ENCODE data around the gene PODXL.

Gene PODXL

GRCh38 chr7:131513245-131514061 is 43.0 kb downstream of the PODXL start:
- CTCF ChIA-PET: interaction anchor here (0.5 to 1.6 kb wide), 5 partner anchors 12 to 532 kb away, joined by 3 to 11 read pairs (median 4); no protein-coding TSS in a partner anchor

GRCh38 chr7:131511774-131512535 is 44.5 kb downstream of the PODXL start:
- no peak for TF ChIP-seq L3MBTL2 (conservative IDR thresholded peaks at IDR 0.05)
- no peak for TF ChIP-seq FOXM1 (IDR thresholded peaks at IDR 0.05; ENCODE audit: borderline replicate concordance)
- no peak for TF ChIP-seq ZNF384 (IDR thresholded peaks at IDR 0.05)
- TF ChIP-seq ARNT (IDR thresholded peaks at IDR 0.05): no peak
- TF ChIP-seq FOXA1 (IDR thresholded peaks at IDR 0.05): no peak
- no peak for TF ChIP-seq ELF4 (IDR thresholded peaks at IDR 0.05)
- TF ChIP-seq SP1 (IDR thresholded peaks at IDR 0.05): no peak
- TF ChIP-seq HDGF (IDR thresholded peaks at IDR 0.05; ENCODE audit: borderline replicate concordance): no peak
- TF ChIP-seq LEF1 (IDR thresholded peaks at IDR 0.05; ENCODE audit: borderline replicate concordance): no peak
- TF ChIP-seq FOXK2 (IDR thresholded peaks at IDR 0.05): no peak
- TF ChIP-seq CTBP1 (IDR thresholded peaks at IDR 0.05; ENCODE audit: borderline replicate concordance): no peak
- no peak for TF ChIP-seq NFRKB (IDR thresholded peaks at IDR 0.05)
- TF ChIP-seq BHLHE40 (IDR thresholded peaks at IDR 0.05; ENCODE audit: borderline replicate concordance): no peak
- TF ChIP-seq TARDBP (IDR thresholded peaks at IDR 0.05): no peak
- no peak for TF ChIP-seq SUZ12 (IDR thresholded peaks at IDR 0.05)
- no peak for TF ChIP-seq PKNOX1 (IDR thresholded peaks at IDR 0.05)
- ChIA-PET POLR2A (no interaction called here), CTCF (interaction anchor here (0.6 kb wide), 1 partner anchor 1925 kb away, joined by 3 read pairs; no protein-coding TSS in a partner anchor)
- no peak for DNase-seq (ENCODE audit: extremely low spot score)

More at GRCh38 chr7:131513245-131514061, 43.0 kb downstream of the PODXL start:
- peak; percentile 89 for DNase-seq (ENCODE audit: extremely low spot score)
- POLR2A ChIA-PET: no interaction called here
- TF ChIP-seq ARNT (IDR thresholded peaks at IDR 0.05): no peak
- no peak for TF ChIP-seq FOXM1 (IDR thresholded peaks at IDR 0.05; ENCODE audit: borderline replicate concordance)
- no peak for TF ChIP-seq SP1 (IDR thresholded peaks at IDR 0.05)
- no peak for TF ChIP-seq TARDBP (IDR thresholded peaks at IDR 0.05)
- no peak for TF ChIP-seq FOXK2 (IDR thresholded peaks at IDR 0.05)
- TF ChIP-seq CTBP1 (IDR thresholded peaks at IDR 0.05; ENCODE audit: borderline replicate concordance): no peak
- no peak for TF ChIP-seq ELF4 (IDR thresholded peaks at IDR 0.05)
- no peak for TF ChIP-seq LEF1 (IDR thresholded peaks at IDR 0.05; ENCODE audit: borderline replicate concordance)
- no peak for TF ChIP-seq HDGF (IDR thresholded peaks at IDR 0.05; ENCODE audit: borderline replicate concordance)
- TF ChIP-seq L3MBTL2 (conservative IDR thresholded peaks at IDR 0.05): no peak
- TF ChIP-seq NFRKB (IDR thresholded peaks at IDR 0.05): no peak
- no peak for TF ChIP-seq BHLHE40 (IDR thresholded peaks at IDR 0.05; ENCODE audit: borderline replicate concordance)
- TF ChIP-seq SUZ12 (IDR thresholded peaks at IDR 0.05): no peak
- no peak for TF ChIP-seq FOXA1 (IDR thresholded peaks at IDR 0.05)
- no peak for TF ChIP-seq PKNOX1 (IDR thresholded peaks at IDR 0.05)
- TF ChIP-seq ZNF384 (IDR thresholded peaks at IDR 0.05): no peak

GRCh38 chr7:131511071-131511470 is 45.4 kb downstream of the PODXL start:
- ChIA-PET POLR2A (no interaction called here), CTCF (no interaction called here)
- DNase-seq (ENCODE audit: extremely low spot score): no peak
- TF ChIP-seq NFRKB (IDR thresholded peaks at IDR 0.05) (no peak), FOXM1 (IDR thresholded peaks at IDR 0.05; ENCODE audit: borderline replicate concordance) (no peak)

- CTCF ChIA-PET: no interaction called here
- no peak for TF ChIP-seq SP1 (IDR thresholded peaks at IDR 0.05)
- no peak for TF ChIP-seq ZNF384 (IDR thresholded peaks at IDR 0.05)
- POLR2A ChIA-PET: no interaction called here
- DNase-seq (ENCODE audit: extremely low spot score): no peak
Measured at GRCh38 chr7:131509781-131510180, 46.6 kb downstream of the PODXL start.

- no peak for DNase-seq (ENCODE audit: extremely low spot score)
- ChIA-PET POLR2A (no interaction called here), CTCF (interaction anchor here (0.6 to 0.8 kb wide), 5 partner anchors 138 to 517 kb away, joined by 3 to 8 read pairs (median 3); no protein-coding TSS in a partner anchor)
- TF ChIP-seq SP1 (IDR thresholded peaks at IDR 0.05): no peak
- no peak for TF ChIP-seq LEF1 (IDR thresholded peaks at IDR 0.05; ENCODE audit: borderline replicate concordance)
- TF ChIP-seq TARDBP (IDR thresholded peaks at IDR 0.05): no peak
- TF ChIP-seq NFRKB (IDR thresholded peaks at IDR 0.05): no peak
- no peak for TF ChIP-seq SUZ12 (IDR thresholded peaks at IDR 0.05)
- TF ChIP-seq BHLHE40 (IDR thresholded peaks at IDR 0.05; ENCODE audit: borderline replicate concordance): no peak
Measured at GRCh38 chr7:131508754-131509486, 47.5 kb downstream of the PODXL start.

- ChIA-PET CTCF (interaction anchor here (0.6 to 1.4 kb wide), 5 partner anchors 140 to 516 kb away, joined by 3 to 8 read pairs (median 3); no protein-coding TSS in a partner anchor), POLR2A (no interaction called here)
- DNase-seq (ENCODE audit: extremely low spot score): peak; percentile 77
Measured at GRCh38 chr7:131507592-131508331, 48.7 kb downstream of the PODXL start.

More at GRCh38 chr7:131507592-131508331, 48.7 kb downstream of the PODXL start:
- TF ChIP-seq NFRKB (IDR thresholded peaks at IDR 0.05): no peak
